DMS79 treated with DMSO at 0.1 percent for 48 hours (cell line): ENCODE results near the gene ME1.
"Not testable (repeated sequence)": the region's sequence is repeated elsewhere in the genome, so short reads cannot be mapped to it uniquely, and the experiment has no call there.

Experiments used
- DNase-seq: peaks from one replicate; lab custom pipeline; 2025; lab: John Stamatoyannopoulos, UW

ME1 gene

DNA sequence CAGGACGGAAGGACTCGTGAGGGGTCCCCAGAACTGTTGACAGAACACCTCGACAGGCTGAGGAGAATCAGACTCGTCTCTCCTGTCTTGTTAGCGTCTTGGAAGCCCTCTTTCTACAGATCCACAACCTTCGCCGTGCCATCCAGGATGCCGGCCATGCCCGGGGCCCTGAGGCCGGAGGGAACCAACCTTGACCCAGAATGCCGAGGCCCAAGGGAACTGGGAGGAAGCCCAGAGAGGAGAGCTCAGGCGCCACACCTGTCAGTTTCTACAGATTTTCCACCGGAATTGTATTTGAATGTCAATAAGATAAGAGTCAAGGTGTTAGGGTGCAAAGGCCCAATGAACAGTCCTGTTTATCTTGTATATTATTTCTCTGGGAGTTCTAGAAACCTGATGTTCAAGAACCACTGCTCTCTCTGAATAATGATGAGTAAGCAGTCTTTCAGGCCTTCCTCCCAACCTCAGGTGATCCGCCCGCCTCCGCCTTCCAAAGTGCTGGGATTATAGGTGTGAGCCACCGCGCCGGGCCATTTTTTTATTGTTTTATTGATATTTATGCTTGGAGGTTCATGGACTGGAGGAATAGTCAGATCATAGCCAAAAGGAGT is 799 bp upstream of the ME1 start:
- DNase-seq = no peak

DNA sequence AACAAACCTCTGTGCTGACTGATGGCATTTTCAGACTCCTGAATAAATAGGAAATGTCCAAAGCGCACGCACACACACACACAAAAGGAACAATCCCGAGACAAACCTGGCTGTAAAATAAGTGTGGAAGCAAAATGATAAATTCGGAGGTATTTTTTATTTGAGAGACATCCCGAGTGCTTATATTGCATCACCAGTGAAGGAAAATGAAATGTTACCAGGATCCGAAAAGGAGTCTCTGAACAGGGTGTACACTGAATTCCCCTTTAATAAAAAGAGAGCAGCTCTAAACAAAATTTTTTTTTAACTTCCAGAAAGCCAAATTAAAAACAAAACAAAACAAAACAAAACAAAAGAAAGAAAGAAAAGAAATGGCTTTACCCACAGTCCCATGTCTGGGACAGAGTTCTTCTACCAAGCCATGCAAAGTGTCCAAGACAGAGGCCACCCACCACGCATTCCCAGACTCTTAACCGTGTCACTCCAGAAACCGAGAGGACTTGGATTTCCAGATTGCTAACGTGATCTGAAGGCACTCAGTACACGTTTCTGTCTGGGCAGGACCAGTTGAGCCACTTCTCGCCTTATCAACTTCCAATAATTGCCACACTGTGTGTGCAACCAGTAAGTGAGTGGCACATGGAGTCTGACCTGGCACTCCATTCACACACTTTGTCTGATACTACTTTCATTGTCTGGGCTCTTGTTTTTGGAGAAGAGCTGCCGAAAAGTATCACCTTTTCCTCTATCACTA is 817 bp downstream of the ME1 start:
- no peak for DNase-seq

DNA sequence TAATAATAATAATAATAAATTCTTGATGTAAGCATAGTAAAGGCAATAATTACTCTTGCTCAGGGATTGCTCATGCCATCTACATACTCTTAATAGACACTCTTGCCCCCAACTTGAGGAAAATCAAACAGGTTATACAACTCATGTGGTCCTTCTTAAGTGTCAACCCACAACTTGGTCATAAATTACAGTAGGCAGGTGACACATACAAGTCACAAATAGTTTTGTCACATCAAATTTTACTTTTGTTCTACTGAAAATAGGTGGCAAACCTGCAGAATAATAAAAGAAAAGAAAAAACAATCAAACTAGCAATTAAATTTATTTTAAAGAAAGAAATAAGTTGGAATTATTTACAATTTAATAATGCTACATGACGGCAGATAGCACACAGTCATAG is 1.6 kb downstream of the ME1 start:
- no peak for DNase-seq

DNA sequence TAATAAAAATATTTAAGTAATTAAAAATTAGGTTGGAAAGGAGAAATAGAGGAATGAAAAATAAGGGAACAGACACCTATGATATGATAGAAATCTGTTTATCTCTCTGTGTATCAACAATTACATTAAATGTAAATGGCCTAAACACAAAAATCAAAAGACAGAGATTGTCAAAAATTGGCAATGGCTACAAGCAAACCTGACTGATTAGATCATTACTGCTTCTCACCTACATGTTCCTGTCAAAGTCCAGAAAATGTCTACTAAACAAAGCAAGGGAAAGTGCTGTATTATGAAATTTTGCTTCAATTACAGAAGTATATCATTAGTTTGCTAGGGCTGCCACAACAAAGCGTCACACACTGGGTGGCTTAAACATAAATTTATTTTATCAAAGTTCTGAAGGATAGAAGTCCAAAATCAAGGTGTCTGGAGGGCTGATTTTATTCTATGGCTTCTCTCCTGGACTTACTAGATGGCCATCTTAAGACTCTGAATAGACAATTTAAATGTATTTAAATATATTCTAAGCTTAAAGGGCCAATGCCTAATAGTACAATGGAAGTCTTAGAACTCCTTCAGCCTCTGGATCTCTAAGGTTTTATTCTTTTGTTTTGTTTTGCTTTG is 6.3 kb downstream of the ME1 start:
- DNase-seq = no peak

DNA sequence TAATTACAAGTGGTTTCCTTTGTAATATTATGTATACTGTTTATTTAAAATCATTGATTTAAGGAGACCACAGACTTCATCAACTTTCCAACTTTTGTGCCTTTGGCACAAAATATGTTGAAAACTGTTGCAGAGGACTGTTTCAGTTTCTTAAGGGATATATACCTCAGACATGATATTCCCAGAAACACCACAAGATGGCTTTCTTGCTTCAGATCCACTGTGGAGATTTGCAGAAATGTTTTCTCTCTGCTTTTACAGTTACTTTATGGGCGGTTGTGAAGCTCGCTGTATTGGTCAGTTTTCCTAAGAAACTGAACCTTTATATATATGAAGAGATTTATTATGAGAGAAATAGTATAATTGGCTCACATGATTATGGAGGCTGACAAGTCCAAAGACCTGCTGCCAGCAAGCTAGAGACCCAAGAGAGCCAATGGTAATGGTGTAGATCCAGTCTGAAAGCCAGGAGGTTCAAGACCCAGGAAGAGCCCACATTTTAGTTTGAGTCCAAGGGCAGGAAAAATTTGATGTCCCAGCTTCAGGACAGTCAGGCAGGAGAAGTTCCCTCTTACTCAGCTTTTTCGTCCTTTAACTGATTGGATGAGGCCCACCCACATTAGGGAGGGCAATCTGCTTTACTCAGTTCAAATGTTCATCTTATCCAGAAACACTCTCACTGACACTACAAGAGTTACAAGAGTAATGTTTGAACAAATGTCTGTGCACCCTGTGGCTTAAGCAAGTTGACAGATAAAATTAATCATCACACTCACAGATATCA is 12.8 kb downstream of the ME1 start:
- DNase-seq = no peak

DNA sequence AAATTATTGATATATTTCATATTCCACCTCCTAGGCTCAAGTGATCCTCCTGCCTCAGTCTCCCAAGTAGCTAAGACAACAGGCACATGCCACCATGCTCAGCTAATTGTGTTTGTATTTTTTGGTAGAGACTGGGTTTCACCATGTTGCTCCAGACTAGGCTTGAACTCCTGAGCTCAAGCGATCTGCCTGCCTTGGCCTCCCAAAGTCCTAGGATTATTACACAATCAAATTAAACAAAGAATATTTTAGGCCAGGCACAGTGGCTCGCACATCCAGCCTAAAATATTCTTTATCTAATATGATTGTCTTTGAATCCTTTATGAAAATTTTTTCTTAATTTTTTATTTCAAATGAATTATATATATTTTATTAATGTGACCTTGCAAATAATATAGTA is 17.8 kb downstream of the ME1 start:
- DNase-seq = no peak

DNA sequence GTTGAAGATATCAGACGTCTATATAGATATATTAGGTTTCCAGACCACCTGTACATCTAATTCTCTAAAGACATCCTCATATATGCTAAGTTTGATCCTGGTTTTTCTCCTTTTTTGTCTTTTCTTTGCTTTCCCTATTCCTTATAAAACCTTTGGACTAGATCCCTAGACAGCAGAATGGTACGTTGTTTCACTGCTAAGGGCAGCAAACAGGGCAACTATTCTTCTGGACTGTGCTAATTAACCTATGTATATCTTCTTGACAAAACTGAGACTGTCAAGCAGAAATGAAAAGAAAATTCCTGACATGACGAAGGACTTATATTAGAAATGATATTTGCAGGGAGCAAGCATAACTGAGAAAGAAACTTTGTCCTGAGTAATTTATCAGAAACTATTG is 19.1 kb downstream of the ME1 start:
- no peak for DNase-seq

DNA sequence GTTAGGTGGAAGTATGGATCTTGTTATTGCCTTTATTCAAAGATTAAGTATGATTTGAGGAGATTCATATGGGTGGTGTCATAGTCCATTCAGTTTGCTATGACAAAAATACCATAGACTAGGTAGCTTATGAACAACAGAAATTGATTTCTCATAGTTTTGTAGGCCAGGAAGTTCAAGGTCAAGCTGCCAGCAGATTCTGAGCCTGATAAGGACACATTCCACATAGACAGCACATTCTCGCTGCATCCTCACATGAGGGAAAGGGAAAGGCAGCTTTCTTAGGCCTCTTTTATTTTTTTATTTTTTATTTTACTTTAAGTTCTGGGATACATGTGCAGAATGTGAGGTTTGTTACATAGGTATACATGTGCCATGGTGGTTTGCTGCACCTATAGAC is 27.7 kb downstream of the ME1 start:
- DNase-seq = no peak

DNA sequence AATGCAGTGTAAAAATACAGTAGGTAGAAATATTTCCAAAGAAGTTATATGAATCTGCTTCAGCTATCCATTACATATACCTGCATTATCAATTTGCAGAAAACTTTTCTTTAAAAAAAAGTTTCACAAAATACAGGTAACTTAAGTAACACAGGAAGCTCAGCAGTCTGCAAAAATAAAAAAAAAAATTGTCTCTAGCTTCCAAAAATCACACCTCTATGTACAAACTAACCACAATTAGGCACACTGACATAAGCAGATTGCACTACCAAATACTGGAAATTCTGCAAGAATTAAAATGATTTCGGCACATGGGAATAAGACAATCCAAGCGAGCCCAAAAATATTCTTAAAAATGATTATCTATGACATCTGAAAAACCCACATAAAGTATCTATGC is 41.2 kb downstream of the ME1 start:
- DNase-seq = no peak

DNA sequence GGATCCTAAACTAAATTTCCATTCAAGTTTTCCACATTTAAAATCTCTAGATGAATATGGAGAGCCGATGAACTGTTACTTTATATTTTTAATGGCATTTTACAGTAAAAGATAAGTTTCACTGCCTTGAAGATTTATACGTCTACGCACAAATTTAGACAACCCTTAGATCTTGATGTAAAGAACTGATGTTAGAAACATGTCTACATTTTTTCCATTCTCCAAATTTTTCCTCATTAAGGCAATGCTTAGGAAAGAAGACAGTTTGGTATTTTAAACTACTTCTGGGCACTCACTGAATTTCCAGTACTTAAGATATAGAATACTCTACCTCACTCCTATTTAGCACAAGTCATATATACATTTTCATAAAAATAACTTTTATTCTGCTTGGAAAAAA is 45.4 kb downstream of the ME1 start:
- no peak for DNase-seq

DNA sequence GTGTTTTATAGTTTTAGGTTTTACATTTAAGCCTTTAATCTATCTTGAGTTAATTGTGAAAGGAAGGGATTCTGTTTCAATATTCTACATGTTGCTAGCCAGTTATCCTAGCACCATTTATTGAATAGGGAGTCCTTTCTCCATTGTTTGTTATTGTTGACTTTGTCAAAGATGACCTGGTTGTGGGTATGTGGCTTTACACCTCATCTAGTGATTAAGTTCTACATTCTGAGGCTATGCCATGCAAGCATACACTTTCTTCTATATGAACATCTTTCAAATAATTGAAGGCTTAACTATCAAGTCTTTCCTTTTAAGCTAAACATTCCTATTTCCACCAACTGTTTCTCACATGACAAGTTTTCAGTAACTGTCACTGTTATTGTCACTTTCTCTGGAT is 46.1 kb downstream of the ME1 start:
- DNase-seq = no peak

DNA sequence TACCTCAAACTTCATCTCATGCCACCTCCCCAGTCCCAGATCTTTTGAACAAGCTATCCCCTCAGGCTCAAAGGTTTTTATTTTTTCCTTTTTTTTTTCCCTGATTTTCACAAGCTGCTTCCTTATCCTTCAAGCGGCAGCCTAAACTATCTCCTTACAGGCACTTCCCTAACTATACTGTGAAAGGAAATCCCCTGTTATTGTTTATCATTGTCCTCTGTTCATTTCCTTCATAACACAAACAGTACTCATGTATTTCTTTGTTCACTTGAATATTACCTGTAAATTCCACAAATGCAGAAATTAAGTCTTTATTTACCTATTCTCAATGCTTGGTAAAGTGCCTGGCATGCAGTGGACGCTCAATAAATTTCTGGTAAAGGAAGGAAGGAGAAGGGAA is 48.9 kb downstream of the ME1 start:
- DNase-seq = no peak

DNA sequence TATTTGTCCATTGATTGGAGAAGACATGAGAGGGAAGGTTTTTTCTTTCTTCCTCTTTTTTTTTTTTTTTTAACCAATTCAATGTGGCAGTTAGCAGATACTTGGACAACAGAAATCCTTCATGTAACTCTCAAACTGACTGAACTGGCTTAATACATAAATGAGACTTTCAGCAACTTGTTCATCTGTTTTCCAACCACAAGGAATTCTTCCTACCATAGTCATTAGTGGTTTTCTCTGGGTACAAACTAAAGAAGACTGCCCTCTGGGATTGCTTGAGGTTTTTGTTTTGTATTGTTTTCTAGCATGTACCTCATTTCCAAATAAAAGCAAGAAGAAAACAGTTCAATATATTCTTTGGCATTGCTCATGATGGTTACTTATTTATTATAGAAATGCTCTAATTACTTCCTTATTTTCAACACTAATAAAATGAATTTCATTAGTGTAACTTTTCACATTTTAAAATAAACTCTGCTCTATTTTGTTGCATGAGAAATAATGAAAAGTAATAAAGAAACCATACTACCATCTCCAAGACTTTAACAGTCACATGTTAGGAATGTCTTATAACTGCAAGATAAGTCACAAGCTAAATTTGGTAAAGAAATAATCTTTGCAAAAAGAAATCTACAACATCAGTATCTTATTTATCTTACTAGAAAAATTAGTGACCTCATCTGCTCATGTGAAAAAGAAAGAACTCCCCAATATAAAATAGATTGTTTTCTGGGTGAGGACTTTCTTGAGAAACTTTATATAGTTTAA is 52.0 kb downstream of the ME1 start:
- DNase-seq = no peak

DNA sequence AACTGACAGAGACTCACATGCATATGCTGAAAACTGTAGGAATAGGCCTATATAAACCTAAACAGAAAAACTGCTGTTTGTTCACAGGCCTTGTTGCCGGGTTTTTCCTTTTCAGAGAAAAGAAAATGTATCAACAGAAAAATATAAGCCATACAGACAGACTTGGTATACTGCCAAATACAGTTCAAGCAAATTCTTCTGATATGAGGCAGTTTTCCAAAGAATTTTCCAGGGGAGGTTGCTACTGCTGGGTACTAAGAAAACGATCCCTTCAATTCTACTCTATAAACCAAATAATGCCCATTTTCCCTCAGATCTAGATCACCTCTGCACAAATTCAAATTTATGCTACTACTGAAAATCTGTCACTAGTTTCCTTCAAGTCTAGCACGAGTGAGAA is 59.4 kb downstream of the ME1 start:
- no peak for DNase-seq

DNA sequence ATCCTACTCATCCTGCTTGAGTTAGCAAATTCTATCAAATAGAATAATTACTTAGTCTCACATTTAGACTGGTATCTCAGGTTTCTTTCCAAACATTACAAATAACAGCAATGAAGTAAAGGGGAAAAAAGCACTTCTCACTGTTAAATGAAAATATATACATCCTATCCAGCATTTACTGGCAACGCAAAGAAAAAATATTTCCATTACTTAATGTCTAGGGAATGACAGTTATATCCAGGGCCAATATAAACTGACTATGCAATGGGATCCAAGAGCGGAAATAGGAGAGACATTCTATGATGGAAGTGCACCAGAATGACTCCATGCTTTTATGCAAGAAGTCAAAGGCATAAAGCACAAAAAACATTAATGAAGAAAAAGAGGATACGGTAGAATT is 60.3 kb downstream of the ME1 start:
- DNase-seq = no peak

DNA sequence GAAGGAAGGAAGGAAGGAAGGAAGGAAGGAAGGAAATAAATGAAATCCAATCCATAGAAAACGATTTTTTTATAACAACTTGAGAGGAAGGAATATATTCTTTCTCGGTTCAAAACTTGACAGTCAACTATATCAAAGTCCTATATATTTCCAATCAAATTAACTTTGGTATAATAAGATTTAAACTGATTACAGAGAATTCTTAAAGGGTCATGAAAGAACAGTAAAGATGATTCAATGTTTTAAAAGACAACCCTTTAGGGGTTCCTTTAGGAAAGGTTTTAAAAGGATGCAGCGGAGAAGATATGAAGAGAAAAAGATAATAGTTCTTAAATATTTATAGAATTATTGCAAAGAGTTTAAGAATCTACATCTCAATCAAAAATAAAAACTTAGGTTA is 61.2 kb downstream of the ME1 start:
- DNase-seq = no peak

DNA sequence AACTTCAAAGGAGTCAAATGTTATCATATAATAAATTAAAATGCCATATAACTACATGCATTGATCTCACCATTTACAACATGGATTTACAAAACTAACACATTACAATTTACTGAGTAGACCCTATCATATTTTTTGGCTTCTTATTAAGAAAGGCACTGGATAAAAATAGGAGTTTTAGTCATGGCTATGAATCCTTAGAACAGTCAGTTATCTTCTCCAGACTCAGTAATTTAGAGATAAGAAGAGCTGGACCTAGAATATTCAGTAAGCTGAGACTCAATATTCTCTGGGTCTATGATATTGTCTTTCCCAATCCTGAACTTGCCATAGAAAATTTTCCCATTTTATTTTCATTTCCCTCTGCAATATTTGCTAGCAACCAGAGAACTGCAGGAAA is 62.3 kb downstream of the ME1 start:
- DNase-seq = no peak

DNA sequence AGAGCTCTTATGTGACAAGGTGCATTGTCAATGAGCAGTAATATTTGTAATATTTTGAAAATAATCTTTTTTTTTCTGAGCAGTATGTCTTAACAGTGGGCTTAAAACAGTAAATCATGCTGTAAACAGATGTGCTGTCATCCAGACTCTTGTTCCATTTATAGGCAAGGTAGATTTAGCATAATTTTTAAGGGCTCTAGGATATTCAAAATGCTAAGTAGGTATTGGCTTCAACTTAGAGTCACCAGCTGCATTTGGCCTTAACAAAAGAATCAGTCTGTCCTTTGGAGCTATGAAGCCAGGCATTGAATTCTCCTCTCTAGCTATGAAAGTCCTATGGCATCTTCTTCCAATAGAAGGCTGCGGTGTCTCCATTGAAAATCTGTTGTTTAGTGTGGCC is 63.7 kb downstream of the ME1 start:
- no peak for DNase-seq

DNA sequence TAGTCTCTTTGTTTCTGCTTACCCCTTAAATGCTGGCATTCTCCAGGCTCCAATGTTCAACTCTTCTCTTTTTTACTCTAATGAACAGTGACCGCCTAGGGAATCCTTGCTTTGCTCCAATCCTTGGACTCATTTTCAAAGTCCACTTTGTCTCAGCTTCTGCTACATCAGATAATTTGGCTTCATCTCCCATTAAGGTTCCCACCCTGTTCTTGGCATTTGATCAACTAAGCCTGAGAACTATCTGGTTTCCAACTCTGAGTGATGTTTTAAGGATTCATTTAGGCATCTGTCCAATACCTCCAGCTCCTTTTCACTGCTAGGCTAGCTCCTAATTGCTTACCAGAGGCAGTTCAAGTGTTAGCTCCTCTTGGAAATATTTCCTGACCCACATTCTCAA is 64.9 kb downstream of the ME1 start:
- DNase-seq = no peak

DNA sequence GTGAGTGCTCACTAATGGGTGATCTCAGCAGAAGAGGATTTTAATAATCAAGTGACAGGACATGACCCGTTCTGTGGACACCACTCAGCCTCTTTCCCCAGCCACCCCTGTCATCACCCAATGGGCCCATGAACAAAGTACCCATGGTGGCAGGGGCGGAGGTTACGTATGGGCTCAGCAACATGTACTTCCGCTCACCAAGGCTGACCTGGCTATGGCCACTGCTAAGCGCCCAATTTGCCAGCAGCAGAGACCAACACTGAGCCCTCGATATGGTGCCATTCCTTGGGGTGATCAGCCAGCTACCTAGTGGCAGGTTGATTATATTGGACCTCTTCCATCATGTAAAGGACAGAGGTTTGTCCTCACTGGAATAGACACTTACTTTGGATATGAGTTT is 68.5 kb downstream of the ME1 start:
- not testable (repeated sequence) for DNase-seq

DNA sequence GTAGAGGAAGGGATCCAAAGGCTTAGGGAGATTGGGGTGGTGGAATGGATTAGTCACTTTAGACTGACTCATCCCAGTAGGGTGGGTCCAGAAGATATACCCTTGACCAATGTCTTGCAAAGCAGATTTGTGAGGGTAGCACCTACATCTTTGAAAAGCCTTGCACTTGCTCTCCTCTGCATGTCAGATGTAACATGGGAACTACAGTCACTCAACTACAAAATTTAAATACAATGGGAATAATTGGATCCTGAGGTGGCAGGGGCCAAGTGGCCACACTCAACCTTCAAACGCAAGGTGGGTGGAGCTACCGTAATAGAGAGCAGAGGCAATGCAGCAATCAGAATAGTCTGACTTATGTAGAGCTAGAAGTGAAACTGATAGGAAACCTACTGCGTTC is 71.2 kb downstream of the ME1 start:
- DNase-seq = no peak

DNA sequence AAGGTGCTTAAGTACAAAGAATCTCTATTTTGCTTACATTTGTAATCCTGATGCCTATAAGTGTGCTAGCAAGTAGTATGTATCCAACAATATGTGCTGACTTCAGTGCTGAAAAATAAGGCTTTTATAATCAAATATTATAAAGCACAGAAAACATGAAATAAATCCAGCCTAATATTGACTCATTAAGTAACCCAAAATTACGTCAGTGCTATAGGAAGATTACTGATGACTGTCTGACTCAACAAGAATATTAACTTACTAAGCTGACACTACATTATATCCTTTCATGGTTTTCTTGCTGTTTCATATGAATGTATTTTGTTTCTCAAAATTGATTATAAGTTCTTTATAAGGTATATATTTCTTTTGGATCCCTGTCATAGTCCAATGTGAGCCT is 76.1 kb downstream of the ME1 start:
- DNase-seq = no peak
